ENCODE results near the gene TSSK3.

DNA sequence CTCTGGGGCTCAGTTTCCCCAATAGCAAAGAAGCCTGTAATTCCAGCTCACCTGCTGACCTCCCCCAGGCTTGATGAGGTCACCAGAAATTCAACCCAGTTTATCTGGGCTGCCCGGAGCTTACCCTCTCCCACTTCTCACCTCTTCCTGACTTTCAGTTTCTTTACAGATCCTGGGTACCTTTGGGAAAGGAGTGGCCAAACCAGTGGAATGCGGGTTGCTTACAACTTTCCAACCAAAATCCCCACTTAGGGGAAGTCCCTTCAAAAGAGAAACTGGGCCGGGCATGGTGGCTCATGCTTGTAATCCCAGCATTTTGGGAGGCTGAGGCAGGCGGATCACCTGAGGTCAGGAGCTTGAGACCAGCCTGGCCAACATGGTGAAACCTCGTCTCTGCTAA lies 20.4 kb upstream of the TSSK3 start:
- TF ChIP-seq, protein P1, sequence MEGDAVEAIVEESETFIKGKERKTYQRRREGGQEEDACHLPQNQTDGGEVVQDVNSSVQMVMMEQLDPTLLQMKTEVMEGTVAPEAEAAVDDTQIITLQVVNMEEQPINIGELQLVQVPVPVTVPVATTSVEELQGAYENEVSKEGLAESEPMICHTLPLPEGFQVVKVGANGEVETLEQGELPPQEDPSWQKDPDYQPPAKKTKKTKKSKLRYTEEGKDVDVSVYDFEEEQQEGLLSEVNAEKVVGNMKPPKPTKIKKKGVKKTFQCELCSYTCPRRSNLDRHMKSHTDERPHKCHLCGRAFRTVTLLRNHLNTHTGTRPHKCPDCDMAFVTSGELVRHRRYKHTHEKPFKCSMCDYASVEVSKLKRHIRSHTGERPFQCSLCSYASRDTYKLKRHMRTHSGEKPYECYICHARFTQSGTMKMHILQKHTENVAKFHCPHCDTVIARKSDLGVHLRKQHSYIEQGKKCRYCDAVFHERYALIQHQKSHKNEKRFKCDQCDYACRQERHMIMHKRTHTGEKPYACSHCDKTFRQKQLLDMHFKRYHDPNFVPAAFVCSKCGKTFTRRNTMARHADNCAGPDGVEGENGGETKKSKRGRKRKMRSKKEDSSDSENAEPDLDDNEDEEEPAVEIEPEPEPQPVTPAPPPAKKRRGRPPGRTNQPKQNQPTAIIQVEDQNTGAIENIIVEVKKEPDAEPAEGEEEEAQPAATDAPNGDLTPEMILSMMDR (IDR thresholded peaks at IDR 0.05), result no peak
- no peak for TF ChIP-seq POLR2A (IDR thresholded peaks at IDR 0.05)
- no peak for TF ChIP-seq POLR2AphosphoS5 (IDR thresholded peaks at IDR 0.05)
